GM12878 (cell line): Measurements from ENCODE around the gene NTSR1. TPM values are rescaled to one million over a fixed set of nuclear protein-coding genes. Genes with fewer than 3 reads are reported as not detected.

Source experiments
- ATAC-seq: fragments of 200-7000 bp; cut with Tn5 transposase; 3 replicates; pipeline ENCODE4 v1.9.1; 2020; ENCODE audit warnings: mild to moderate bottlenecking, moderate library complexity
- BruUV-seq: library from RNA; stranded (reverse); fragments of 400-500 nt; replicated peaks from 2 replicates; lab custom pipeline; 2021; lab: Mats Ljungman, UMichigan
- CTCF ChIA-PET: fragments of 300-600 bp; sonication (Branson Sonifier 250); formaldehyde crosslinking; extraction: SDS; loops from one replicate; lab custom pipeline; 2021; ENCODE audit warnings: inconsistent platforms; lab: Yijun Ruan, JAX
- POLR2A ChIA-PET: fragments of 350-600 bp; formaldehyde crosslinking; extraction: SDS; loops from one replicate; lab custom pipeline; 2021; ENCODE audit warnings: inconsistent platforms; lab: Charles Lee
- RAD21 ChIA-PET: fragments of 300-600 bp; sonication (Branson Sonifier 250); formaldehyde crosslinking; loops from one replicate; lab custom pipeline; 2023; ENCODE audit warnings: antibody characterized with exemption; ENCODE audit not compliant: unreplicated experiment; lab: Charles Lee
- SMC1A ChIA-PET: fragments of 300-600 bp; sonication (Branson Sonifier 250); formaldehyde crosslinking; loops from one replicate; lab custom pipeline; 2023; ENCODE audit not compliant: unreplicated experiment, uncharacterized antibody; lab: Charles Lee
- DNase-seq: peaks from one replicate; pipeline ENCODE4 v3.0.0-alpha.2; 2011; ENCODE audit warnings: low read depth, low spot score
- FAIRE-seq: peaks from 3 replicates; lab custom pipeline; 2011; peaks lifted over from hg19 to GRCh38; lab: Jason Lieb, UNC
- H2AFZ ChIP-seq: 2 replicates; pipeline ENCODE4 v1.6.0; 2011; ENCODE audit warnings: low read depth, low read length, control low read depth; ENCODE audit not compliant: control insufficient read depth
- H3K27ac ChIP-seq: 2 replicates; pipeline ENCODE4 v1.5.1; 2011; ENCODE audit warnings: control low read depth; ENCODE audit not compliant: control insufficient read depth, insufficient read depth
- H3K27me3 ChIP-seq, 2 experiments: replicated peaks in 1 of 2; 2 replicates each; pipeline versions ENCODE4 v1.6.0 to v1.6.1; 2011; ENCODE audit warnings: low read length in 1 of 2; ENCODE audit not compliant: control insufficient read depth in 2 of 2, insufficient read depth in 2 of 2
- H3K36me3 ChIP-seq, 2 experiments: 2 replicates each; pipeline ENCODE4 v1.5.1; 2011; ENCODE audit warnings: low read length in 1 of 2; ENCODE audit not compliant: control insufficient read depth in 2 of 2, insufficient read depth in 2 of 2
- H3K4me1 ChIP-seq: 2 replicates; pipeline ENCODE4 v1.6.1; 2011; ENCODE audit warnings: mild to moderate bottlenecking, low read length, moderate library complexity, mixed read lengths; ENCODE audit not compliant: control insufficient read depth, insufficient read depth
- H3K4me2 ChIP-seq: 2 replicates; pipeline ENCODE4 v1.6.0; 2011; ENCODE audit warnings: control low read depth; ENCODE audit not compliant: control insufficient read depth, insufficient read depth
- H3K4me3 ChIP-seq: fragments of 200-600 bp; sonication (generic); 2 replicates; pipeline ENCODE4 v1.5.1; 2016
- H3K79me2 ChIP-seq: 2 replicates; pipeline ENCODE4 v1.6.0; 2011; ENCODE audit warnings: low read length; ENCODE audit not compliant: control insufficient read depth, insufficient read depth
- H3K9ac ChIP-seq: 2 replicates; pipeline ENCODE4 v1.8.0; 2011; ENCODE audit warnings: low read length, control low read depth, mixed read lengths; ENCODE audit not compliant: control insufficient read depth, insufficient read depth
- H3K9me3 ChIP-seq: replicated peaks from 3 replicates; pipeline ENCODE4 v1.5.1; 2011; ENCODE audit warnings: mild to moderate bottlenecking, low read length; ENCODE audit not compliant: control insufficient read depth, insufficient read depth
- H4K20me1 ChIP-seq: 2 replicates; pipeline ENCODE4 v1.6.0; 2011; ENCODE audit not compliant: control insufficient read depth, insufficient read depth
- CHD1 ChIP-seq: IDR thresholded peaks from 2 replicates; pipeline ENCODE4 v1.6.1; 2012; ENCODE audit warnings: low read depth, low read length, improper control_type of control experiment
- CREB1 ChIP-seq: IDR thresholded peaks from 2 replicates; pipeline ENCODE4 v1.6.1; 2012; ENCODE audit warnings: low read depth, mild to moderate bottlenecking, inconsistent platforms
- ESRRA ChIP-seq: IDR thresholded peaks from 2 replicates; pipeline ENCODE4 v1.6.1; 2012; ENCODE audit warnings: mild to moderate bottlenecking, low read length, improper control_type of control experiment
- HDAC2 ChIP-seq: fragments of 200-600 bp; sonication (generic); IDR thresholded peaks from 2 replicates; pipeline ENCODE4 v1.6.1; 2017
- LARP7 ChIP-seq: fragments of 450-650 bp; IDR thresholded peaks from 2 replicates; pipeline ENCODE4 v1.6.1; 2017; ENCODE audit warnings: mild to moderate bottlenecking
- MEF2B ChIP-seq: fragments of 450-650 bp; IDR thresholded peaks from 2 replicates; pipeline ENCODE4 v1.6.1; 2018; ENCODE audit warnings: mild to moderate bottlenecking, moderate library complexity; ENCODE audit not compliant: partially characterized antibody, poor library complexity, severe bottlenecking
- NR2C2 ChIP-seq: IDR thresholded peaks from 2 replicates; pipeline ENCODE4 v1.6.1; 2011; ENCODE audit warnings: borderline replicate concordance, low read depth; ENCODE audit not compliant: control insufficient read depth, insufficient read length
- RAD51 ChIP-seq: fragments of 450-650 bp; IDR thresholded peaks from 2 replicates; pipeline ENCODE4 v1.6.1; 2016; ENCODE audit warnings: moderate library complexity, mild to moderate bottlenecking, inconsistent platforms
- TARDBP ChIP-seq: IDR thresholded peaks from 2 replicates; pipeline ENCODE4 v1.6.1; 2016; ENCODE audit warnings: borderline replicate concordance
- ZNF217 ChIP-seq: fragments of 450-650 bp; IDR thresholded peaks from 2 replicates; pipeline ENCODE4 v1.6.1; 2017; ENCODE audit warnings: antibody characterized with exemption, mild to moderate bottlenecking
- ZNF384 ChIP-seq: IDR thresholded peaks from 2 replicates; pipeline ENCODE4 v1.6.1; 2012; ENCODE audit warnings: low read depth, mild to moderate bottlenecking, low read length, improper control_type of control experiment, borderline replicate concordance
- WGBS: methylation state at CpG from one replicate; pipeline ENCODE4 v1.1.6; 2016; ENCODE audit warnings: low lambda C conversion rate; ENCODE audit not compliant: insufficient replicate concordance, insufficient coverage; ENCODE audit errors: missing lambda C conversion rate; 5-methylcytosine and 5-hydroxymethylcytosine counted together
- in situ Hi-C: fragments of 300-500 bp; cut with MboI; formaldehyde crosslinking; loops from 9 replicates; pipeline ENCODE4 v1.14.3; 2018; ENCODE audit warnings: mixed read lengths
- intact Hi-C: fragments of 100-400 bp; cut with micrococcal nuclease; formaldehyde crosslinking; loops from one replicate; pipeline ENCODE4 v1.14.2; 2022; ENCODE audit not compliant: unreplicated experiment
- polyA plus RNA-seq, 11 experiments: library from polyadenylated mRNA; depleted of rRNA in 4 of 11; unstranded in 6 of 11; stranded (reverse) in 5 of 11; fragments of >200 nt; fragmentation: Nextera tagmentation in 4 of 11; fragmentation: Illumina TruSeq in 1 of 11; extraction: Ambion mirVana in 4 of 11; extraction: Trizol in 1 of 11; gene quantifications; 1 replicate in 1 of 11; 2 replicates in 10 of 11; pipeline versions ENCODE4 v1.2.1 to v1.2.3, GENCODE V29; 2011 to 2016; ENCODE audit warnings: inconsistent platforms in 2 of 11, missing spikeins in 2 of 11, low read depth in 1 of 11
- total RNA-seq, 4 experiments: library from RNA; depleted of rRNA in 3 of 4; stranded (reverse); fragments of >200 nt in 3 of 4; fragmentation: Illumina TruSeq in 1 of 4; extraction: Trizol in 1 of 4; gene quantifications; 2 replicates each; pipeline versions ENCODE4 v1.2.1 to v1.2.3, GENCODE V29; 2013 to 2021
- TF ChIP-seq, protein P1 (sequence below): fragments of 450-650 bp; IDR thresholded peaks from 2 replicates; pipeline ENCODE4 v1.6.1; 2018; ENCODE audit warnings: mild to moderate bottlenecking, low read depth, moderate library complexity; ENCODE audit not compliant: partially characterized antibody
- TF ChIP-seq, protein P2 (sequence below): IDR thresholded peaks from 2 replicates; pipeline ENCODE4 v1.6.1; 2011; ENCODE audit warnings: low read depth, mild to moderate bottlenecking, low read length, moderate library complexity, borderline replicate concordance; ENCODE audit errors: extremely low read depth

The NTSR1 gene
- total and polyA plus RNA-seq, 10 of the 15 experiments (the other 5 are each of a cell fraction or from before 2014, with no cell fraction given): not detected

DNA sequence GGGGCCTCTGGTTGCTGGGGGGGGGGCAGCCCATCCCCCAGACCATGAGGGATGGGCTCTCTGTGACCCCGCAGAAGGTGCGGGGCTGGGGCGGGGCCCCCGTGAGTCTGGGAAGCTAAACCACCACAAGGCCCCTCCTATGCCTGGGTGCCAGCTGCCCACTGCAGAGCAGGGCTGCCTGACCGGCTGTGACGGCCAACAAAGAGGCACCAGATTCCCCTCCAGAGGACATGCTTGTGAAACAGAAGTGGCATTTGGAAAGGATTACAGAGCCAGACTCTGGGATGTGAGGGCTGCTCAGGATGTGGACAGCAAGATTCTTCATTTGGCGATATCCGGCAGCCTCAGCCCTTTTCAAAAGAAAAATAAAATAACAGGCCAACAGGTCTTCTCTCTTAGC, 16.5 kb upstream of the NTSR1 start:
- ChIA-PET CTCF (no interaction called here), SMC1A (no interaction called here), POLR2A (no interaction called here), RAD21 (no interaction called here)
- ATAC-seq (no peak), FAIRE-seq (no peak), DNase-seq (no peak)
- Histone ChIP-seq H3K27ac (no peak overlapping the region), H3K4me2 (no peak overlapping the region), H3K9me3 (no peaks in the 10 kb centered on the region), H3K4me3 (no peak overlapping the region), H3K79me2 (no peaks in the 10 kb centered on the region), H3K36me3 (no peaks in the 10 kb centered on the region), H3K27me3 (peaks cover 0 to 1% of the 10 kb centered on the region in 2 experiments; a peak in 2 of 4 replicates), H3K4me1 (no peaks in the 10 kb centered on the region), H3K9ac (no peak overlapping the region), H2AFZ (no peak overlapping the region), H4K20me1 (no peaks in the 10 kb centered on the region)
- whole genome bisulfite sequencing: 53% methylated on average over 8 of the region's 8 CpGs
- no peak for TF ChIP-seq LARP7
- no peak for TF ChIP-seq NR2C2
- no peak for TF ChIP-seq MEF2B
- TF ChIP-seq ZNF217: no peak
- TF ChIP-seq HDAC2: no peak
- in situ Hi-C loops: no loop called here
- BruUV-seq: no TSS peak
- intact Hi-C loops: no loop called here

DNA sequence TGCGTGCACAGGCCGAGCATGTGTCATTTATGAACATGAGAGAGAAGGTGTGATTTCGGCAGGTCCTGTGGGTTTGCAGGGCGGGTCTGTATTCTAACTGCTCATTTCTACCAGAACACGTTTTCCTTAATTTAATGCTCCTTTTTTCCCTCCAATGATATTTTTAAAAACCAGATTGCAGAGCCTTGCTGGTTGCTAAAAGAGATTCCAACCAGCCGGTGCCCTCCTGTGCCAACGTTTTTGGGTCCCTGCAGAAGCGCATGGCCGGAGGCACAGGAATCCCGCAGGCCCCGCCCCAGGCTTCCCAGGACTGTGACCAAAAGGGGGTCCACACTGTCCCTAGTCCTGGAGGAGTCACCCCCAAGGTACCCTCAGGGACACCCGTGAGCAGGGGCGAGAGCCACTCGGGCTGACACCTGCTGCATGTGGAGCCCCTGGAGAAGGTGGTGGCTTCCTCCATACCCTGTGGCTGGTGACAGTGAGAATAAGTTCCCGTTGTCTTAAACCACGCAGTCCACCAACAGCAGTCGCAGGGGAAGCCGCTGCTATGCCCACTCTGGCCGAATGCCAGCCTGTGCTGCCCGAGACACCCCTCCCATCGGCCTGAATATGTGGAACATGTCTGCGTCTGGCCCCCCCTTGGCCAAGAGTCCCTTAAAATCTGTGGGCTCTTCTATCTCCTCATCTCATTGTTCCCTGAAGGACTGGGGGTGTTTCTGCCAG, 15.7 kb upstream of the NTSR1 start:
- POLR2A ChIA-PET: no interaction called here
- WGBS: 36% methylated on average over 22 of the region's 22 CpGs
- H4K20me1 ChIP-seq: no peaks in the 10 kb centered on the region
- no peak overlapping the region for H3K4me2 ChIP-seq
- DNase-seq: no peak
- H3K9me3 ChIP-seq: no peaks in the 10 kb centered on the region
- RAD21 ChIA-PET: no interaction called here
- no peak overlapping the region for H3K27ac ChIP-seq
- peaks cover 0 to 1% of the 10 kb centered on the region in 2 experiments; a peak in 2 of 4 replicates for H3K27me3 ChIP-seq
- BruUV-seq: no TSS peak
- intact Hi-C loops: no loop called here
- SMC1A ChIA-PET: no interaction called here
- H3K4me1 ChIP-seq: no peaks in the 10 kb centered on the region
- ATAC-seq: no peak
- no peak overlapping the region for H2AFZ ChIP-seq
- no peaks in the 10 kb centered on the region for H3K36me3 ChIP-seq
- no peak overlapping the region for H3K9ac ChIP-seq
- CTCF ChIA-PET: no interaction called here
- in situ Hi-C loops: no loop called here
- no peaks in the 10 kb centered on the region for H3K79me2 ChIP-seq
- H3K4me3 ChIP-seq: no peak overlapping the region
- FAIRE-seq: no peak
- TF ChIP-seq, protein P1, sequence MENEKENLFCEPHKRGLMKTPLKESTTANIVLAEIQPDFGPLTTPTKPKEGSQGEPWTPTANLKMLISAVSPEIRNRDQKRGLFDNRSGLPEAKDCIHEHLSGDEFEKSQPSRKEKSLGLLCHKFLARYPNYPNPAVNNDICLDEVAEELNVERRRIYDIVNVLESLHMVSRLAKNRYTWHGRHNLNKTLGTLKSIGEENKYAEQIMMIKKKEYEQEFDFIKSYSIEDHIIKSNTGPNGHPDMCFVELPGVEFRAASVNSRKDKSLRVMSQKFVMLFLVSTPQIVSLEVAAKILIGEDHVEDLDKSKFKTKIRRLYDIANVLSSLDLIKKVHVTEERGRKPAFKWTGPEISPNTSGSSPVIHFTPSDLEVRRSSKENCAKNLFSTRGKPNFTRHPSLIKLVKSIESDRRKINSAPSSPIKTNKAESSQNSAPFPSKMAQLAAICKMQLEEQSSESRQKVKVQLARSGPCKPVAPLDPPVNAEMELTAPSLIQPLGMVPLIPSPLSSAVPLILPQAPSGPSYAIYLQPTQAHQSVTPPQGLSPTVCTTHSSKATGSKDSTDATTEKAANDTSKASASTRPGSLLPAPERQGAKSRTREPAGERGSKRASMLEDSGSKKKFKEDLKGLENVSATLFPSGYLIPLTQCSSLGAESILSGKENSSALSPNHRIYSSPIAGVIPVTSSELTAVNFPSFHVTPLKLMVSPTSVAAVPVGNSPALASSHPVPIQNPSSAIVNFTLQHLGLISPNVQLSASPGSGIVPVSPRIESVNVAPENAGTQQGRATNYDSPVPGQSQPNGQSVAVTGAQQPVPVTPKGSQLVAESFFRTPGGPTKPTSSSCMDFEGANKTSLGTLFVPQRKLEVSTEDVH: no peak
- TF ChIP-seq CHD1 (no peak), CREB1 (no peak), RAD51 (no peak), ZNF384 (no peak), ESRRA (no peak), TARDBP (no peak)
- TF ChIP-seq, protein P2, sequence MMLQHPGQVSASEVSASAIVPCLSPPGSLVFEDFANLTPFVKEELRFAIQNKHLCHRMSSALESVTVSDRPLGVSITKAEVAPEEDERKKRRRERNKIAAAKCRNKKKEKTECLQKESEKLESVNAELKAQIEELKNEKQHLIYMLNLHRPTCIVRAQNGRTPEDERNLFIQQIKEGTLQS: no peak
